Endothelial cell of hepatic sinusoid (primary cell): ENCODE results near the gene FHIT.
"Not testable (repeated sequence)": the region's sequence is repeated elsewhere in the genome, so short reads cannot be mapped to it uniquely, and the experiment has no call there.

ENCODE experiments used
- in situ Hi-C: cut with HindIII; loops from 2 replicates; pipeline ENCODE4 v1.10.0; 2017; ENCODE audit warnings: low sequenced_read_pairs

Gene FHIT

DNA sequence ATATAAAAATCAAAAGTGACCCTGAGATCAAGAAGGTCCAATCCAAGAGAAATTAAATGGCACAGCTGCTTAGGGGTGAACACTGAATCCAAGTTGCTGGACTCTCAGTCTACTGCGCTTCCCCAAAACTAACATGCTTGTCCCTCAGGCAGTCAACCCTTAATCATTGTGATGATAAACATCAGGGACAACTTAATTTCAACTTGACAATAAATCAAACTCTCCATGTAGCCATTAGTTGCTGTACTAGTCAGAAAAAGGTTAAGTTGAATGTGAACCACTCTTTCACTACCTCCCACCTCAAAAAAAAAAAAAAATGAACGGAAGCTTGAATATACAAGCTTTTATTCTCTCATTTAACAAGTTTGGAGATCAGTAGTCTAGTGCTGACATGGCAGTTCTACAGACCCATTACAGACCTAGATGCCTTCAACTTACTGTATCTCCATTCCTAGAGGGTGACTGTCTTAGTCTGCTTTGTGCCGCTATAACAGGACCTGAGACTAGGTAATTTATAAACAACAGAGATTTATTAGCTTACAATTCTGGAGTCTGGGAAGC, 185.7 kb downstream of the FHIT start:
- in situ Hi-C loops = no loop called here

DNA sequence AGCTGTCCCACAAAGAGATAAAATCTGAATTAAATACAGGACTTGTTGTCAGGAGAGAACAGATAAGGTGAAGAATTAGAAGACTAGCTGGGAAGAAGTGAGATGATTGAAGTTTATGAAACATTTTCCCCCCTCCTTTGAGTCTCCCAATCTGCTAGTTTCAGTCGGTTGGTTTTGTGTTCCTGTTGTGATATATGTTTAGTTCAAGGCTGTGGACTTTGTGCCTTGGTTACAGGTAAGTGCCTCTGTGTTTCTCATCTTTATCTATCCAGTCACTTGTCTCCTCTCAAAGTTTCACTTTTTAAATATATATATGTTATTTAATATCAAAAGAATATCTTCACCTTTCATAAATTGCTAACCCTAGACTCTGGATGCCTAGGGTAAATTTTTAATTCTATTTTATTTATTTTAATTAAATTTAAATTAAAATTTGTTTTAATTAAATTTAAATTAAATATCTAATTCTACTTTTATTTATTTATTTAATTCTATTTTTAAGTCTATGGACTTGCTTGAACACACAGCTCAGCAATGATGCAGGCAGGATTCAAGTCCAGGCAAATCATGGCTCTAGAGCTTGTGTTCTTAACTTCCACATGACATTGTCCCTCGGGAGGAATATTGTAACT, 190.0 kb downstream of the FHIT start:
- in situ Hi-C loops = no loop called here

DNA sequence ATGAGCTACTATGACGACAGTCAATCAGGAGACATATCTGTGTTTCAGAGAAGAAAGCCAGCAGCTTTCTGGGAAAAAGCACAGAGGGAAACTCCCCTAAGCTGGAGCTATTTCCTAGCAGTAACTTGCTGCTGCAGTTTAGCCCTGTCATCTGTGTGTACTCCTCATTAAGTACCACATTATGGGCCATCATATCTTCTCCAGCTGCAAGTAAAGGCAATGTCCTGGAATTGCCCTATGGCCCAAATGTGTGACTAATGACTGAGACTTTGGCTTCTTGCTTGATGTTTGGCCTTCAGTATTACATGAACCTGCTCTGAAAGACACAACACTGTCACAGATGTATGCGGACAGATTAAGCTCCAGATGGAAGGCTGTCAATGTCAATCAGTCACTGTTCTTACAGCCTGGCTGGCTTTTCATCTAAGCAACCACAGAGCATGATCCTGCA, 190.8 kb downstream of the FHIT start:
- in situ Hi-C loops = no loop called here

DNA sequence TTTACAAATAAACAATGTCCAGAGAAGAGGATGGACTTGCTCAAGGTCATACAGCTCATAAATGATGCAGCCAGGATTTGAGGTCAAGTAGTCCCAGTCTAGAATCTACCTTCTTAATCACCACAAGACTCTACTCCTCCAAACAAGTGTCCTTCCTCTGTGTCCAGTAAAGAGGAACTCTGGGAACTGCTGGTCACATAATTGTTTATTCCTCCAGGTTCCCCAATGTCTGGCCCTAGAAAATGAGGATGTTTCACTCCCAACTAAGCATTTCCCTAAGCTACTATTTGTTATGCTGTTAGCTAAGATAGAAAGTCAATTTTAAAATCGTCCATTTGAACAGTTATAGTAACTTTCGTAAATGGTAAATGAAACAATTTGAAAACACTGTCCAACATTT, 192.4 kb downstream of the FHIT start:
- in situ Hi-C loops = no loop called here

DNA sequence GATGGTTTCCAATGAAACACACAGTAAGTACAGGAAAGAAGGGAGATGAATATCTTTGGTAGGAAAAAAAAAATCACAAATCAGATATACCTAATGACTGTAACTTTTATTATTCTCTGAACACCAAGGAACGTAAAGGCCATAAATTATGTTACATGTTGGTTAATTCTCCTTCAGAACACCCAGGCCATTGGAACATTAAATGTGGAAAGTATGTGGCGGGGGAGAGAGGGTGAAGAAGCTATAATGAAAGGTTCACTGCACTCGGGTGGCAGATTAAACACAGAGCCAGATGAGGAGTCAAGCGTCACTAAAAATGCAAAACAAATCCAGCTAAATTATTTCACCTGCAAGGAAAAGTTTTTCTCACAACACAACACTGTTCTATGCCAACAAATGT, 193.8 kb downstream of the FHIT start:
- in situ Hi-C loops = no loop called here

DNA sequence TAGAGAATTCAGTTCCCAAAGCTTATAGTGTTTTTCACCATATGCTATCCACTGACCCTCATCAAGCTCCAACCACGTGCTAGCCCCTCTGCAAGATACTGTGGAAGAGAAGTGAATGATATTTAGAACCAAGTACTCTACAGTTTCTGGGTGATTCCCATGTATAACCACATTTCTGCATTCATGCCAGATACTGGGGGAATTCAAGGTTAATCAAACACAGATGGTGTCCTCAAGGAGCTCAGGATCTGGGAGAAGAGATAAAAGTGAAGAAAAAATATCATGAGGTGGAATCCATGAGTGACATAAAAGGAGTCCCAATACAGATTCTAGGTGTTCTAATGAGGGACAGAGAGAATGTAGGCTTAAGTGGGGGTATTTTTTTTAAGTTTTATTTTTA, 195.8 kb downstream of the FHIT start:
- in situ Hi-C loops = no loop called here

DNA sequence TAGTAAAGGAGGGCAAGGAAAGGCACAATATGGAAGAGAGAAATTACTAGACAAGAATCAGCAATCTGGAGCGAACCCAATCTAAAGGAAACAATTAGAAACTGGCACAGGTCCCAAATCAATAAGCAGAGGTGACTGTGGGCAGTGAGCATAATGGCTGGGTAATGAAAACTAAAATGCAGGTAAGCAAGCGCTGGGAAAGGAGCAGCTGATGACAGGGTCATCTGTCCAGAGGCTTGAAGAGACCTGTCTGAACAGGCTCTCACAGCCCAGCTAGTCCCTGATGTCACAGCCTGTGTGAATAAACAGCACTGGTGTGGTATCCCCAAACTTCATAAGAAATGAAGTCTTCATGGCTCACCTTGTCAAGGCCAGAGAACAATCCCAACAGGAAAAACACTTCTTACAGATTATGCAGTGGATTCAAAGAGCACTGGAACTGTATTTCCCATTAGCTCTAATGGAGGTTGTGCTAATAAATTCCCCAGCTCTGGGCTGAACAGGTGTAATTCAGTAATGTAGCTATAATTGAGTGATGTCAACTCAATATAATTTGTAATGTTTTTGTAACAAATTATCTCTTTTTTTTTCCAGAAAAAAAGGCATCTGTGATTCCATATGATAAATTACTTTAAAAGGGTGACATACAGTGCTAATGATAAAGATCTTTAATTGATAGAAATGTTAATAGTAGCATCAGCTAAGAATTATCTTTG, 197.3 kb downstream of the FHIT start:
- in situ Hi-C loops = no loop called here

DNA sequence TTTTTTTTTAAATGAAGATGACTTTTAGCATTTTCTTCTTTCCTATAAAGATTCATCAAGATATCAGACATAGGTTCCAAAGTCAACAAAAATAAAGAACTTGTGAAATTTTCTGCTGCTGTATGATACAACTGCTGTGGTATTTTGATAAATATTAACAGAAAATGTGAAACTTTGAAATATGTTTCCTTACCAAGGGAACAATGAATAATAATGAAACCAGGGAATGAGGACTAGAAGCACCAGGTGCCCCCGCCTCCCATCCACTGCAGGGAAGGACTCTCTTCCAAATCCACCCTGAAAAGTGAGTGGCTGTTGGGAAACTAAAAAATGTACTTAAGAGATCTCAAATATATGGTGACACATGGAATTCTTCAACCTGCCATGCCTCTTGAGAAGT, 198.4 kb downstream of the FHIT start:
- in situ Hi-C loops = no loop called here

DNA sequence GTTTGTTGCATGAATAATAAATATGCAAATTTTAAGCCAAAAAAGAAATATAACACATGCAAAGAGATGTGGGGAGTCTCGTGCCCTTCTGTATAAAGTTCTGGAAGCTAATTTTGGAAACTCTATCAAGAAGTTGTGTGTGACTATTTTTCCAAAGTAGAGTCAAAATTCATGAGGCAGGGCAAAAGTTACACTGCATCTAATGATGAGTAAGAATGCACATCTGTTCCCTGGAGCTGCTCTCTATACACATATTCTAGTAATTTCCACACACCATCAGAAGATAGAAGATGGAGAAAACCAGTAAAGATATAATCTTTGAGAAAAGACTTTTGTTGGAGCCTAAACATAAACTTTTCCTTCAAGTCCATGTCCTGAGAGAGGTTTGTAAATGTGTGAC, 199.6 kb downstream of the FHIT start:
- in situ Hi-C loops = no loop called here

DNA sequence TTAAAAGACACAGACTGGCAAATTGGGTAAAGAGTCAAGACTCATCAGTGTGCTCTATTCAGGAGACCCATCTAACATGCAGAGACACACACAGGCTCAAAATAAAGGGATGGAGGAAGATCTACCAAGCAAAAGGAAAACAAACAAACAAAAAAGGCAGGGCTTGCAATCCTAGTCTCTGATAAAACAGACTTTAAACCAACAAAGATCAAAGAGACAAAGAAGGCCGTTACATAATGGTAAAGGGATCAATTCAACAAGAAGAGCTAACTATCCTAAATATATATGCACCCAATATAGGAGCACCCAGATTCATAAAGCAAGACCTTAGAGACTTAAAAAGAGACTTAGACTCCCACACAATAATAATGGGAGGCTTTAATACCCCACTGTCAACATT, 206.1 kb downstream of the FHIT start:
- in situ Hi-C loops = not testable (repeated sequence)

DNA sequence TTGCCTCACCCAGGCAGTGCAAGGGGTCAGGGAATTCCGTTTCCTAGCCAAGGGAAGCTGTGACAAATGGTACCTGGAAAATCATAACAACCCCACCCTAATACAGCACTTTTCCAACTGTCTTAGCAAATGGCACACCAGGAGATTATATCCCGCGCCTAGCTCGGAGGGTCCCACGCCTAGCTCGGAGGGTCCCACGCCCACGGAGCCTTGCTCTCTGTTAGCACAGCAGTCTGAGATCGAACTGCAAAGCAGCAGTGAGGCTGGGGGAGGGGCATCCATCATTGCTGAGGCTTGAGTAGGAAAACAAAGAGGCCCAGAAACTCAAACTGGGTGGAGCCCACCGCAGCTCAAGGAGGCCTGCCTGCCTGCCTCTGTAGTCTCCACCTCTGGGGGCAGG, 208.1 kb downstream of the FHIT start:
- in situ Hi-C loops = no loop called here

DNA sequence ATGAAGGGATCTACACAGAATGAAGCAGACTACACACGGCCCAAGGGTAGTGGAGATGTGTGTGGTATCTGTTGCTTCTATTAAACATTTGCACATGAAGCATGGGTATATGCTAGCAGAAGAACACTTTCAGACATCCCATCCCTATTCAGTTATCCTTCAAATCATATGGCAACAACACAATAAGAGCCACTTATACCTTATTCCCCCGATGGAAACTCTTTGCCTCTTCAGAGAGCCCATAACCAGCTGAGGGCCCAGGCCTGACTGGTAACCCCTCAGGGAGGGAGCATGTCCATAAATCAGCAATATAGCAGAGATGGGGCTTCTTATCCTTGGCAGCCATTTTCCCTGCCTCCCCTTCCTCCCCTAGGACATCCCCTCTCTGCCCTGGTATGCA, 210.6 kb downstream of the FHIT start:
- in situ Hi-C loops = no loop called here

DNA sequence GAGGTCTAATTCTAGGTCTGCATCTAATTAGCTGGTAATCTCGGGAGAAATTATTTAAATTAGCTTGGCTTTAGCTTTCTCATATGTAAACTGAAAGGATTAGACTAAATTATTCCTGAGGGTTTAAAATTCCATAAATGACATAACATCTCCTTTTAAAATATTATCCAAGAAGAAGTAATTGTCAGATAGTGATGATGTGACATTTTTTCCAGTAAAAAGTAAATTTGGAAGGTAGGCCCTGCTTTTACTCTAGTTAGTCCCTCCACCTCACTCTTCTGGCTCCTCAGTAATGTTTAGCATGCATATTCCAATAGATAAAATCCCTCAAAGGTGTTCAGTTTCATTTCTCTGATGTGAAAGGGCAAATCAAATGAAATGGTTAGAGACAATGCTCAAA, 215.7 kb downstream of the FHIT start:
- in situ Hi-C loops = no loop called here

DNA sequence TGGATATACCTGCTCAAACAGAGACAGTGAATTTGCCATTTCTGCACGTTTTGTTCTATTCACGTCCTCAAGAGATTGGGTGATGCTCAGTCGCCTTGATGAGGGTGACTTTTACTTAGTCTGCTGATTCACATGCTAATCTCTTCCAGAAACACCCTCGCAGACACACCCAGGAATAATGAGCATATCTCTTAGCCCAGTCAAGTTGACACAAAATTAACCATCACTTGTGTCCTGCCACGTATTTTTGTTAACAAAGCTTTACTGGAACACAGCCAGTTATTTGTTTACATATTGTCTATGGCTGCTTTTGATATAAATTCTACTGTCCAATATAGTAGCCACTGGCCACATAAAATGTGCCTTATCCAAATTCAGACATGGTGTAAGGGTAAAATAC, 218.3 kb downstream of the FHIT start:
- in situ Hi-C loops = no loop called here

DNA sequence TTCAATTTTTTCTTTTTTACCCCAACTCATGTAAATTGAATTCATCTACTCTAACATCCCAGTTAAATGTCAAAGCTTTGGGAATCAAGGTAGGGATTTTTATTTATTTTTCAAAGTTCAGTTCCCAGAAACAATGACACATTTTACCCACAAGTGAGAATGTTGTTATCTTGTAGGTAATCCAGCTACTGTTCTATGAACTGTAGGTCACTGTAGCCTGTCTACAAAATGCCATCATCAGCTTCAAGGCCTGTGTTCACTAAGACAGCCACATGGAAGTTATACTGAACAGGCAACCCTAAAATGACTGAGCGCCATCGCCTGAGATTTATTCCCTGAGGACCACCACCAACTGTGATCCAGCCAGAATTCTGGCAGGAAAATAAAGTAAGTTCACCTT, 219.7 kb downstream of the FHIT start:
- in situ Hi-C loops = no loop called here

DNA sequence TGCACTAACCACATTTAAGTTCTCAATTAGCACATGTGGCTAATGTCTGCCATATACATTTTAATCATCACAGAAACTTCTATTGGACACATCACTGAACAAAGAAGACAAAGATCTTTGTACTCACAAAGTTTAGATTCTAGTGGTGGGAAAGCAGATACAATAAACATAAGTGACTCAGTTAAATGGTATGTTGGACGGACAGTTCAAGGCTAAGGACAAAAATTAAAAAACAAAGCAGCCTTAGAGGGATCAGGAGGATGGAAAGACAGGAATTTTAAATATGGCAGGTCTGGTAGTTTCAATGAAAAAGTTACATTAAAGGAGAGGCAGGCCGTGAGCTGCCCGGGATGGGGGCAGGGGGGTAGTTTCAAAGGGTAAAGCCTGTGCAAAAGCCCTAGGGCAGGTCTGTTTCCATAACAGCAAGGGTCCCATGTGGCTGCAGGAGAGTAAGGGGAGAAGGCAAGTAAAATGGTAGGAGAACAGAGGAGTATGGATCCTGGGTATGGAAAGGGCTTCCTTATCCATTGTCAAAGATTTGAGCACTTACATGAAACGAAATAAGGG, 220.7 kb downstream of the FHIT start:
- in situ Hi-C loops = no loop called here

DNA sequence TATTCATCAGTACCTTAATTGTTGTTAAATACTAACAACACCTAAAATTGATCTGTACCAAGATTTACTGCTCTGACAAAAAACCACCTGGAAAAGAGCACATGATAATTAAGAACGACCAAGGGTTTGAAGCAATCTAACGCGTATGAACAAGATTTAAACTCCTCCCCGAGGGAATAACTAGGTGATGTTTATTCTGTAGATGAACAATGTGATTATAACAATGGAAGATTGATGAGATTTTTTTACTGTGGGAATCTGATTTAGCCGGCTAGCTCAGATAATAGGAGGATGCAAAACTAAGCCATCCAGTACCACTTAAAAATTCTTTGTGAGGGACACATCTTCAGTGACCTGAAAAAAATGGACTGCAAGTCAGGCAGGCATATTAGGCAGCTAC, 222.1 kb downstream of the FHIT start:
- in situ Hi-C loops = no loop called here

DNA sequence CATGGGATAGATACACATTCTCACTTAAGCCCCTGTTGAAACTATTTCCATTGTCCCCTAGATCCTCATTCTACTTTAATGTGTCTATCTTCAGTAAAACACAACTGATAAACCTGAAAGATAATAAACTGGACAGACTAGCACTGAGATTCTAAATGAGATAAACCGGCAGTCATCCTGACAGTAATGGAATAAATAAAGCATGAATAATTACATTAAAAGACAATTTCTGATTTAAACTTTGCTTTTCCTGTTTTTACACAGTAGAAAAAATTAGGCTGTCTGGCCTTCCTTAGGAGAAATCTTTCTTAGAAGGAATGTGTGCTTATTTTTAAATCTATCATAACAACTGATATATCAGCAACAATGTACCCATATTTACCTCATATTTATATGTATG, 232.4 kb downstream of the FHIT start:
- in situ Hi-C loops = no loop called here

DNA sequence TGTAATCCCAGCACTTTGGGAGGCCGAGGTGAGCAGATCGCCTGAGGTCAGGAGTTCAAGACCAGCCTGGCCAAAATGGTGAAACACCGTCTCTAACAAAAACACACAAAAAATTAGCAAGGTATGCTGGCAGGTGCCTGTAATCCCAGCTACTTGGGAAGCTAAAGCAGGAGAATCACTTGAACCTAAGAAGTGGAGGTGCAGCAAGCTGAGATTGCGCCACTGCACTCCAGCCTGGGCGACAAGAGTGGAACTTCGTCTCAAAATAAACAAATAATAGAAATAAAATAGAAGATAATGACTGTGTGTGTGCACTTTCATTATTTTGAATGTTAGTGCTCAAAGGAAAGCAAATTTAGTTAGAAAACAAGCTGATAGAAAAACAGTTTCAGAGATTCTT, 234.2 kb downstream of the FHIT start:
- in situ Hi-C loops = not testable (repeated sequence)

DNA sequence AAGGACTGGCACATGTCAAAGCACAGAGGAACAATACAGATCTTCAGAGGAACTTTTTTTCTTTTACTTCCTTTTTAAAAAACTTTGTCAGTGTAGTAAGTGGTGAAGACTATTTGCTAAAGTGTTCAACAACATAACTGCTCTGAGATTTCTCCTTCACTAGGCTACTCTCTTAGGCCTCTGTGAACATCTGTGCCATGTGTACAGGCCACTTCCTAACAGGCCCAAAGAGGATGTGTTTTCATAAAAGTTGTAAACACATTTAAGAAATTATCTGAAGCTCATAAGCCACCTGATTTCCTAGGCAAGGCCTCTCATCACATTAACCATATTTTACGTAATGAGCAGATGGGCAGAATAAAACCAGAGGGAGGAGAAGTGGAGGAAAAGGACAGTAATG, 235.4 kb downstream of the FHIT start:
- in situ Hi-C loops = no loop called here

DNA sequence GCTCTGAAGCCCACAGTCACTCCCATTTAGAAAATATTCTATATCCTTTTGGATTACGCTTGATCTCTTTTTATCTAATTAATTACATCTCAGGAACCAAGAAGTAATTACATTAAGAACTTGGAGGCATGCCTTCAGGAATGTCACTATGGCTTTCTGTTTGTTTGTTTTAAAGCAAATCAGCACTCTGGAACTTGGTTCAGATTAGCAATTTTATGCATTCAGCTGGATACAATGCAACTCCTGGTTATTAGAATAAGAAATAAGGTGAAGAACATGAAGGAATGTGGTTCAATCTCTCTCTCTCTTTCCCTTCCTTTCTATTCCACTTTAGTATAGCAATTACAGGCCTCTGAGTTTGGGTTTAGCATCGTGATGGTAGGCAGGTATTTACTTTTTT, 235.8 kb downstream of the FHIT start:
- in situ Hi-C loops = no loop called here

DNA sequence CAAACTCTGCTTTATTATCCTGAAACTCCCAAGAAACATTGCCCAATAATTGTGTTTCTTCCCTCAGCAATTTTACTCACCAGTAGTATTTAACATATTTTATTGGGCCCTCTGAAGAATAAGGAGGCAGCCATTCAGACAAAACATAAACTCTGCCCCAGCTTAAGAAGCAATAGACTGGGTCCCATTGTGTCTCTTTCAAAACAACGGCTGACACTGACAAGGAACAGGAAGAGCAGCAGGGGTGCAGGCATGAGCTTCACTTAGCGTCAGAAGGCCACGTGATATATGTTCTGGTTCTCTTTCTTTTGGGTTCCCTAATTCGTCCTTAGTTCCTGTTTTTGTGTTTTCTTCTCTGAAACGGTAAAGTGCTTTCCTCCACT, 242.3 kb downstream of the FHIT start:
- in situ Hi-C loops = no loop called here
